ENCODE data around the gene HMGCLL1. TPM values are rescaled to one million over a fixed set of nuclear protein-coding genes. Genes with fewer than 3 reads are reported as not detected.
A peak's percentile ranks its signal among the peaks of the same experiment; 100 is the strongest.

The HMGCLL1 gene
- total RNA-seq, 6 experiments from 2014 or later, result 0.13 to 0.72 (median 0.36) TPM

GRCh38 chr6:55574556-55574955, 4.4 kb downstream of the HMGCLL1 start:
- WGBS (ENCODE audit: insufficient coverage, low coverage, low lambda C conversion rate, missing lambda C conversion rate), result 73% methylated on average over 2 of the region's 2 CpGs
- ATAC-seq, result no peak
- H3K4me3 ChIP-seq, result no peak overlapping the region
- peaks cover 0 to 4% (median 0%) of the 10 kb centered on the region in 4 donors for H3K9me3 ChIP-seq
- no peaks in the 10 kb centered on the region for H3K27me3 ChIP-seq
- no peaks in the 10 kb centered on the region for H3K36me3 ChIP-seq
- no peak overlapping the region for H3K27ac ChIP-seq
- no peaks in the 10 kb centered on the region for H3K4me1 ChIP-seq
- intact Hi-C loops (cut with DNase I), result no loop called here
- DNase-seq, result no peak
- no peak for TF ChIP-seq POLR2A (IDR thresholded peaks at IDR 0.05)
- TF ChIP-seq CTCF (IDR thresholded peaks at IDR 0.05), result no peak

- Histone ChIP-seq H3K27me3 (no peaks in the 10 kb centered on the region), H3K27ac (no peak overlapping the region), H3K36me3 (no peaks in the 10 kb centered on the region), H3K9me3 (peaks cover 0 to 4% (median 0%) of the 10 kb centered on the region in 4 donors), H3K4me1 (no peaks in the 10 kb centered on the region), H3K4me3 (no peak overlapping the region)
- ATAC-seq (no peak), DNase-seq (no peak)
- intact Hi-C loops (cut with DNase I), result no loop called here
- TF ChIP-seq POLR2A (IDR thresholded peaks at IDR 0.05) (no peak), CTCF (IDR thresholded peaks at IDR 0.05) (no peak)
- WGBS (ENCODE audit: insufficient coverage, low coverage, low lambda C conversion rate, missing lambda C conversion rate), result 64% methylated on average over 3 of the region's 3 CpGs
Measured at GRCh38 chr6:55569638-55570037, 9.4 kb downstream of the HMGCLL1 start.

- H3K4me3 ChIP-seq, result no peak overlapping the region
- TF ChIP-seq POLR2A (IDR thresholded peaks at IDR 0.05), result no peak
- no peak for TF ChIP-seq CTCF (IDR thresholded peaks at IDR 0.05)
- WGBS (ENCODE audit: insufficient coverage, low coverage, low lambda C conversion rate, missing lambda C conversion rate), result 33% methylated on average over 1 of the region's 1 CpG
- no peaks in the 10 kb centered on the region for H3K4me1 ChIP-seq
- ATAC-seq, result peak in 1 of 4 donors; percentile 32
- DNase-seq, result no peak
- intact Hi-C loops (cut with DNase I), result no loop called here
- no peaks in the 10 kb centered on the region for H3K36me3 ChIP-seq
- peaks cover 0 to 4% (median 0%) of the 10 kb centered on the region in 4 donors for H3K9me3 ChIP-seq
- no peak overlapping the region for H3K27ac ChIP-seq
- H3K27me3 ChIP-seq, result no peaks in the 10 kb centered on the region
Measured at GRCh38 chr6:55568808-55569439, 10.1 kb downstream of the HMGCLL1 start.

- intact Hi-C loops (cut with DNase I), result no loop called here
- Histone ChIP-seq H3K4me3 (no peak overlapping the region), H3K27me3 (no peaks in the 10 kb centered on the region), H3K4me1 (no peaks in the 10 kb centered on the region), H3K36me3 (no peaks in the 10 kb centered on the region), H3K9me3 (peaks cover 0 to 2% (median 0%) of the 10 kb centered on the region in 4 donors), H3K27ac (no peak overlapping the region)
- WGBS (ENCODE audit: insufficient coverage, low coverage, low lambda C conversion rate, missing lambda C conversion rate), result 22% methylated on average over 3 of the region's 4 CpGs
- peak in 2 of 4 donors; percentile 33 to 37 for ATAC-seq
- no peak for DNase-seq
- TF ChIP-seq POLR2A (IDR thresholded peaks at IDR 0.05) (no peak), CTCF (IDR thresholded peaks at IDR 0.05) (no peak)
Measured at GRCh38 chr6:55567558-55567957, 11.4 kb downstream of the HMGCLL1 start.

All from right lobe of liver (tissue), 6 donors.